ENCODE data around the gene SH2D1A.
"Not testable (repeated sequence)": the region's sequence is repeated elsewhere in the genome, so short reads cannot be mapped to it uniquely, and the experiment has no call there.

Gene SH2D1A

DNA sequence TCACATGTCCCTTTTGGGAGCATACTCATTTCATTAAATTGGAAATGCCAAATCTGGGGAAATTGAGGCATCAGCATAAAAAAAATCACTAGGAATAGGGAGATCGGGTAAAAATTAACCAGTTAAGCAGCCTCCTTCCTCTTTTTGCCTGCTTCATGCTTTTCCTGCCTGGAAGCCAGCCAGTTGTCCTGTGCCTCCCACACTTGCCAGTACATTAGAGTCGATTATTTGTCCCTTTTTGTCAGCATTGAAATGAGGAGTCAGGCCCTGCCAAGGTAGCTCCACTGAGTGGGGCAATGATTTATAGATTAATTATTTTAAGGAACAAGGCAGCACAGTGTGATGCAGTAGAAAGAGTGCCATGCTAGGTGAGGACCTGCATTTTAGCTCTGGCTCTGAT, 55.3 kb downstream of the SH2D1A start:
- Histone ChIP-seq H3K4me3 (replicated peaks; ENCODE audit: low read depth, low read length) (no peak overlapping the region), H3K27me3 (replicated peaks; ENCODE audit: control insufficient read depth, insufficient read depth, low read length) (no peaks in the 10 kb centered on the region; the same call in 1 of the 2 replicates), H3K36me3 (ENCODE audit: control insufficient read depth, insufficient read depth, low read length) (no peaks in the 10 kb centered on the region)
- DNase-seq (ENCODE audit: extremely low read depth, insufficient read length), result no peak
- TF ChIP-seq, protein P1, sequence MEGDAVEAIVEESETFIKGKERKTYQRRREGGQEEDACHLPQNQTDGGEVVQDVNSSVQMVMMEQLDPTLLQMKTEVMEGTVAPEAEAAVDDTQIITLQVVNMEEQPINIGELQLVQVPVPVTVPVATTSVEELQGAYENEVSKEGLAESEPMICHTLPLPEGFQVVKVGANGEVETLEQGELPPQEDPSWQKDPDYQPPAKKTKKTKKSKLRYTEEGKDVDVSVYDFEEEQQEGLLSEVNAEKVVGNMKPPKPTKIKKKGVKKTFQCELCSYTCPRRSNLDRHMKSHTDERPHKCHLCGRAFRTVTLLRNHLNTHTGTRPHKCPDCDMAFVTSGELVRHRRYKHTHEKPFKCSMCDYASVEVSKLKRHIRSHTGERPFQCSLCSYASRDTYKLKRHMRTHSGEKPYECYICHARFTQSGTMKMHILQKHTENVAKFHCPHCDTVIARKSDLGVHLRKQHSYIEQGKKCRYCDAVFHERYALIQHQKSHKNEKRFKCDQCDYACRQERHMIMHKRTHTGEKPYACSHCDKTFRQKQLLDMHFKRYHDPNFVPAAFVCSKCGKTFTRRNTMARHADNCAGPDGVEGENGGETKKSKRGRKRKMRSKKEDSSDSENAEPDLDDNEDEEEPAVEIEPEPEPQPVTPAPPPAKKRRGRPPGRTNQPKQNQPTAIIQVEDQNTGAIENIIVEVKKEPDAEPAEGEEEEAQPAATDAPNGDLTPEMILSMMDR (IDR thresholded peaks at IDR 0.05; ENCODE audit: insufficient read depth, low read length, poor library complexity, severe bottlenecking), result no peak

DNA sequence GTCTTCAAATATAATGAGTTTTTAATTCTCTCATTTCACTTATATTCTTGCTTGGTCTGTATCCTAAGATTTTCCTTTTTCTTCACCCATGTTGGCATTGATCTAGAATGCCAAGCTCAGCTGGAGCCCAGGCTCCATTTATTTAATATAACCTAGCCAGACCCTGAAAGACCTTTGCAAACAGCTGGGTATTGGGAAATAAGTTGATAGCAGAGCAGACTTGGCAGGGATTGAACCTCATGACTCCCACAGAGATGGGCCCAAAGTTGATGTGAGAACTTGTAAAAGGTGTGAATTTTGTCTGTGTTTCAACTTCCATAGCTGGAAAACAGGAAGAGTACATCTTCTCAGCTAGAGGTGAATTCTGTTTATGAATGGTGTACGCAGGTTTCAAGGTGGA, 59.5 kb downstream of the SH2D1A start:
- TF ChIP-seq, protein P1 (IDR thresholded peaks at IDR 0.05; ENCODE audit: insufficient read depth, low read length, poor library complexity, severe bottlenecking), result no peak
- H3K36me3 ChIP-seq (ENCODE audit: control insufficient read depth, insufficient read depth, low read length), result no peaks in the 10 kb centered on the region

DNA sequence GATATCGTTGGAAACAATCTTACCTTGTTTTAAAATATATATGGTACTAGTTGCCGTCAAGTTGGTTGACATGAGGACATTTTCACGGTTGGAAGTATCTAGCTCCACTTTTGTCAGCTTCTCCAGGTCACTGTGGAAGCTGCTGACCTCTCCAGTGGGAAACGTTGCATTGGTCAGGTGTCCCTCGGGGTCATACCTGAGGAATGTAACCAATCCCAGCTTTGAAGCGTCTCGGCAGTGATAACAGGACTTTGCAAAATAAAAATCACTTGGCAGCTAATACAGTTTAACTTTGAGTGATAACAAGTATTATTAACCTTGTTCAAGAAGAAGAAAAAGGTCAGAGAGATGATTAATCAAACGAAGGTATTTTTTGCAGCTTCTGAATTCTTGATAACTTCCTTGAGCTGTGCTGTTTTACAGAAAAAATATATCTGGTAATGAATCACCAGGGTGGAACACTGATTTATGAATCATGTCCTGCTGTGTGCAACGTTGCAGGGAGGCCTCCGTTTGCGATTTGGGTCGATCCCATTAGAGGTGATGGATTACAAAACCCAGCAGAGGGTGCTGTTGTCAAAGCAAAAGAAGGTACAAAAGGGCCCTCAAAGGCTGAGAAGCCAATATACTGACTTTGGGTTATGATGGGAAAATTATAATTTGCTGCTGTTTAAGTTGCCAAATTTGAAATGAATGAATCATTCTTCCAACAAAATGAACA, 60.1 kb downstream of the SH2D1A start:
- Histone ChIP-seq H3K36me3 (ENCODE audit: control insufficient read depth, insufficient read depth, low read length) (no peaks in the 10 kb centered on the region), H3K4me3 (replicated peaks; ENCODE audit: low read depth, low read length) (no peak overlapping the region), H3K27me3 (replicated peaks; ENCODE audit: control insufficient read depth, insufficient read depth, low read length) (no peaks in the 10 kb centered on the region; the same call in 1 of the 2 replicates)
- DNase-seq (ENCODE audit: extremely low read depth, insufficient read length), result no peak
- TF ChIP-seq, protein P1 (IDR thresholded peaks at IDR 0.05; ENCODE audit: insufficient read depth, low read length, poor library complexity, severe bottlenecking), result peak; percentile 60

More for the DNA sequence above, 59.5 kb downstream of the SH2D1A start:
- no peak overlapping the region for H3K4me3 ChIP-seq (replicated peaks; ENCODE audit: low read depth, low read length)
- H3K27me3 ChIP-seq (replicated peaks; ENCODE audit: control insufficient read depth, insufficient read depth, low read length), result no peaks in the 10 kb centered on the region; the same call in 1 of the 2 replicates
- no peak for DNase-seq (ENCODE audit: extremely low read depth, insufficient read length)

DNA sequence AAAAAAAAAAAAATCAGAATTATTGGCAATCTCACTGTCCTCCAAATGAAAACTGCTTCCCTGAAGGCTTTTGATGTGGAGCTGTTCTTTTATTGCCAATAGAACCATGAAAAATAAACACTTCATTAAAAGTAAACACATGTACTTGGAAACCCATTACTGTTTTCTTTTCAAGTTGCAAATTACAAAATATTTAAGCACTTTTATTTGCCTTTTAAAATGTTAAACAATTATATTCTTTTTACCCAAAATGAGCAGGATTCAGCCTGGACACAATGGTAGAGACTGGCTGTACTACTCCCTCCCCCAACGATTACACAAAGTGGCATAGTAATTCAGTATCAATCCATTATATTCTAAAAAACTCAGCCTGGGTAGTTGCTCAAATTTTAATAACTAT, 60.9 kb downstream of the SH2D1A start:
- H3K27me3 ChIP-seq (replicated peaks; ENCODE audit: control insufficient read depth, insufficient read depth, low read length), result no peaks in the 10 kb centered on the region; the same call in 1 of the 2 replicates
- no peaks in the 10 kb centered on the region for H3K36me3 ChIP-seq (ENCODE audit: control insufficient read depth, insufficient read depth, low read length)
- TF ChIP-seq, protein P1 (IDR thresholded peaks at IDR 0.05; ENCODE audit: insufficient read depth, low read length, poor library complexity, severe bottlenecking), result no peak
- DNase-seq (ENCODE audit: extremely low read depth, insufficient read length), result no peak
- no peak overlapping the region for H3K4me3 ChIP-seq (replicated peaks; ENCODE audit: low read depth, low read length)

DNA sequence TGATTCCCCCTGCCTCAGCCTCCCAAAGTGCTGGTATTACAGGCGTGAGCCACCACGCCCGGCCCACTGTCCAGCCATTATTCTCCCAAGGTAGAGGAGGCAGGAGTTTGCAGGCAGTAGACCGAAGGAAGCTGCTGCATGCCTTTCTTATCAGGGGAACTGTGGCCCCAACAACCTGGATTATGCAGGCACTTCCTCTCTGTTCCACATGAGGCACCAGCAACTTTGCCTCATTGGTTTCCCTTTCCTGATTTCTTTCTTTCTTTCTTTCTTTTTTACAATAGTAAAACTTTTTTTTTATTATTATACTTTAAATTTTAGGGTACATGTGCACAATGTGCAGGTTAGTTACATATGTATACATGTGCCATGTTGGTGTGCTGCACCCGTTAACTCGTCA, 62.0 kb downstream of the SH2D1A start:
- not testable (repeated sequence) for DNase-seq (ENCODE audit: extremely low read depth, insufficient read length); H3K27me3 ChIP-seq (replicated peaks; ENCODE audit: control insufficient read depth, insufficient read depth, low read length); H3K4me3 ChIP-seq (replicated peaks; ENCODE audit: low read depth, low read length); H3K36me3 ChIP-seq (ENCODE audit: control insufficient read depth, insufficient read depth, low read length)

DNA sequence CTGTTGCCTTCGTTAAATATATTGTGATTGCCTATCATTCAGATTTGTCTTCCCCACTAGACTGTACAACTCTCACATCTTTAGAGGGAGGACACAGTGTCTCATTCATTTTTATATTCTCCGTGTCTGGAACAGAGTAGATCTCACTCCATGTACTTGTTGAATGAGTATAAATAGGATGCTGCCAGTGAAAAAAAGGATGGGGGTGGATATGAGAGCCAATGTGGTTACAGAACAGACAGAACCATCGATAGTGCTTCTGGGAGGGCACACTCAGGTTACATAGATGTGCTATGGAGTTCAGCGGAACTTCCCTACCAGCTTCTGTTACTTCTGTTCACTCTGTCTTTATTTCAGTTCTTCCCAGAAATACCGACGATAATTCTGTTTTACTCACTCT, 66.9 kb downstream of the SH2D1A start:
- no peak overlapping the region for H3K4me3 ChIP-seq (replicated peaks; ENCODE audit: low read depth, low read length)
- H3K36me3 ChIP-seq (ENCODE audit: control insufficient read depth, insufficient read depth, low read length), result no peaks in the 10 kb centered on the region
- no peaks in the 10 kb centered on the region for H3K27me3 ChIP-seq (replicated peaks; ENCODE audit: control insufficient read depth, insufficient read depth, low read length)
- TF ChIP-seq, protein P1 (IDR thresholded peaks at IDR 0.05; ENCODE audit: insufficient read depth, low read length, poor library complexity, severe bottlenecking), result no peak
- DNase-seq (ENCODE audit: extremely low read depth, insufficient read length), result no peak
